ENCODE measurements around the gene TBC1D9.

- TF ChIP-seq CTCF (IDR thresholded peaks at IDR 0.05) (no peak), POLR2A (IDR thresholded peaks at IDR 0.05) (no peak), EP300 (IDR thresholded peaks at IDR 0.05) (no peak)
These were observed 13.4 kb downstream of the TBC1D9 start for GRCh38 chr4:140742838-140743193.

All from sigmoid colon (tissue), 4 donors.